Body of pancreas (tissue), 4 donors: Measurements from ENCODE around the gene DCUN1D4.

Source experiments
- POLR2A ChIP-seq, 3 donors: fragments of 450-650 bp; IDR thresholded peaks; one replicate each; pipeline ENCODE4 v1.6.1; 2016; ENCODE audit warnings: antibody characterized with exemption in 3 of 3, mild to moderate bottlenecking in 2 of 3
- TF ChIP-seq, protein P1 (sequence below), 7 experiments: fragments of 450-650 bp in 4 of 7; fragments of 200-600 bp in 3 of 7; sonication (generic) in 3 of 7; IDR thresholded peaks; one replicate each; pipeline ENCODE4 v1.5.1; 2016 to 2019; ENCODE audit warnings: antibody characterized with exemption in 7 of 7

DNA sequence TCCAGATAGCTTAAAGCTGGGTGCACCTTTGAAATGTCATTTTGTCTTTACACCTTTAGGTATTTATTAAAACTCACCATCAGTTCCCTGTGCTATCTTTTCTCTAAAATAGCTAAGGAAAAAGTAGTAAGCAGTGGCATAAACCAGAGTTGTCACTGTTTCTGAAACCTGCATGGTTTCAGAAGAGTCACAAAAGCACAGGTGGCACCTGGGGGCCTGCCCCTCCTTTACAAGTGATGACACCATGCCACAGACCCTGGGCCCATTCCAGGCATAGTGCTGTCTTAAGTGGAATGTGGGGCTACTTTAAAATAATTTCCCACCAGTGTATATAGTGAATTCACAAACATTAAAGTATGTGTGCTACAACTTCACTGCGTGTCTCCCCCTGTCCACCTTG, 47.8 kb downstream of the DCUN1D4 start:
- TF ChIP-seq, protein P1, sequence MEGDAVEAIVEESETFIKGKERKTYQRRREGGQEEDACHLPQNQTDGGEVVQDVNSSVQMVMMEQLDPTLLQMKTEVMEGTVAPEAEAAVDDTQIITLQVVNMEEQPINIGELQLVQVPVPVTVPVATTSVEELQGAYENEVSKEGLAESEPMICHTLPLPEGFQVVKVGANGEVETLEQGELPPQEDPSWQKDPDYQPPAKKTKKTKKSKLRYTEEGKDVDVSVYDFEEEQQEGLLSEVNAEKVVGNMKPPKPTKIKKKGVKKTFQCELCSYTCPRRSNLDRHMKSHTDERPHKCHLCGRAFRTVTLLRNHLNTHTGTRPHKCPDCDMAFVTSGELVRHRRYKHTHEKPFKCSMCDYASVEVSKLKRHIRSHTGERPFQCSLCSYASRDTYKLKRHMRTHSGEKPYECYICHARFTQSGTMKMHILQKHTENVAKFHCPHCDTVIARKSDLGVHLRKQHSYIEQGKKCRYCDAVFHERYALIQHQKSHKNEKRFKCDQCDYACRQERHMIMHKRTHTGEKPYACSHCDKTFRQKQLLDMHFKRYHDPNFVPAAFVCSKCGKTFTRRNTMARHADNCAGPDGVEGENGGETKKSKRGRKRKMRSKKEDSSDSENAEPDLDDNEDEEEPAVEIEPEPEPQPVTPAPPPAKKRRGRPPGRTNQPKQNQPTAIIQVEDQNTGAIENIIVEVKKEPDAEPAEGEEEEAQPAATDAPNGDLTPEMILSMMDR (IDR thresholded peaks at IDR 0.05) = no peak
- no peak for TF ChIP-seq POLR2A (IDR thresholded peaks at IDR 0.05)
